DMS114 treated with DMSO at 0.1 percent for 48 hours (cell line): ENCODE measurements around the gene INO80.
"Not testable (repeated sequence)": the region's sequence is repeated elsewhere in the genome, so short reads cannot be mapped to it uniquely, and the experiment has no call there.

Source experiments
- DNase-seq: peaks from one replicate; lab custom pipeline; 2025; ENCODE audit not compliant: unreplicated experiment; lab: John Stamatoyannopoulos, UW

INO80 gene

GRCh38 chr15:40969363-40969762 is 146.7 kb downstream of the INO80 start:
- DNase-seq, result no peak

DNA sequence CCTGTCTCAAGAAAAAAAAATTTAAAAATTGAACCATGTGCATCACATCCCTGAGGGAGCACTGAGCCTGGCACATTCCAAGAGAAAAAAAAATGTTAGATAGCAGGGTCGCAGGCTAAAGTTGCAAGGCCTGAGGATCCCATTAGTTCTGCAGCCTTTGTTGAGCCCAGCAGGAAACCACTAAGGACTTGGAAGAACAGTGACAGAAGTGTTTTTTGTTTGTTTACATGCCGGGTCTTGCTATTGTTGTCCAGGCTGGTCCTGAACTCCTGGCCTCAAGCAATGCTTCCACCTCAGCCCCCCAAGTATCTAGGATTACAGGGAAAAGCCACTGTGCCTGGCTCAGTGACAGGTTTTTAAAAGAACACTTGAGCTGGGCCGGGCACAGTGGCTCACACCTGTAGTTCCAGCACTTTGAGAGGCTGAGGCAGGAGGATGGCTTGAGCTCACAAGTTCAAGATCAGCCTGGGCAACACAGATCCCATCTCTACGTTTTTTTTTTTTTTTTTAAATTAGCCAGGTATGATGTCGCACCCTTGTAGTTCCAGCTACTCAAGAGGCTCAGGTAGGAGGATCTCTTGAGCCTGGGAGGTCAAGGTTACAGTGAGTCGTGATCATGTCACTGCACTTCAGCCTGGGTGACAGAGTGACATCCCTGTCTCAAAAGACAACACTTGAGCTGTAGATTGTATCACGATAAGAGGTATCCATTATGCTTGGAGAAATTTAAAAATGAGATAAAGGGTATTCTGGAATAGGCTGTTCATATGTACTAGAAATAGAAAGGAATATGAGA is 147.6 kb downstream of the INO80 start:
- DNase-seq, result no peak

- no peak for DNase-seq
These were observed 151.4 kb downstream of the INO80 start for GRCh38 chr15:40964634-40965033.

DNA sequence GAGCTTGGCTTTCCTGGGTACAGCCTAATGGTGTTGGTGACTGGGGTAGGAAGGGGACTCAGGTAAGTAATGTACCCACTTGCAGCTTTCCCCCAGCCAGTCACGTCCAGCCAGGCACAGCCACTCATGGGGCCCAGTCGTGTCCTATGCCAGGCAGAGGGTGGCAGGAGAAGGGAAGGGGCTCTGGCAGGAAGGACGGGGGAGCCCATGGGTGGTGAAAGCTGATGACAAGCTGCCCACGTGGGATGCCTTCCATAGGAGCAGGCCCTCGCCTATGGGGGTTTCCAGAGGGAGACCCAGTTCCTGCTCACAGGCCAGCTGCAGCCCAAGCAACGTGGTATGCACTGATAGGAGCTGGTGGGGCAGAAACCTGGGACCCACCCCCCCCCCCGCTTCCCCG is 152.1 kb downstream of the INO80 start:
- no peak for DNase-seq

DNA sequence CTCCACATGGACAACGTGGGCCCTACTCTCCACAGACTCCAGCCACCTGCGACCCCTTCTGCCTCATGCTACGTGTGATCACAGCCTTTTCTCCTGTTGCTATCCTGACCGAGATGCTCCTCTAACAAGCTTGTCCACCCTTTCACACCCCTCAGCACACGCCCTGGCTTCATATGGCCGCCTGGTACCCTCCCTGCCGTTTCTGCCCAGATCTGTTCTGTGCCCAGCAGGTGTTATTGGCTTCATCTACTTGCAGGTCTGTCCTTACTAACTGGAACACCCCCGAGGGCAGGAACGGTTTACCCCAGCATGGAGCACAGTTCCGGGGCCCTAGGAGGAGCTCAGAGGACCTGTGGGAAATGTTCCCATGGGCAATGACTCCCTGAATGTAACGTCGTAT is 152.9 kb downstream of the INO80 start:
- no peak for DNase-seq

- not testable (repeated sequence) for DNase-seq
These were observed 153.8 kb downstream of the INO80 start for GRCh38 chr15:40962317-40962716.

DNA sequence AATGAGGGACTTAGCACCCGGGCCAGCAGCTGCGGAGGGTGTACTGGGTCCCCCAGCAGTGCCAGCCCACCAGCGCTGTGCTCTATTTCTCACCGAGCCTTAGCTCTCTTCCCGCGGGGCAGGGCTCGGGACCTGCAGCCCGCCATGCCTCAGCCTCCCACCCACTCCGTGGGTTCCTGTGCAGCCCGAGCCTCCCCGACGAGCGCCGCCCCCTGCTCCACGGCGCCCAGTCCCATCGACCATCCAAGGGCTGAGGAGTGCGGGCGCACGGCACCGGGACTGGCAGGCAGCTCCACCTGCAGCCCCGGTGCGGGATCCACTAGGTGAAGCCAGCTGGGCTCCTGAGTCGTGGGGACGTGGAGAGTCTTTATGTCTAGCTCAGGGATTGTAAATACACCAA is 154.3 kb downstream of the INO80 start:
- DNase-seq, result not testable (repeated sequence)

DNA sequence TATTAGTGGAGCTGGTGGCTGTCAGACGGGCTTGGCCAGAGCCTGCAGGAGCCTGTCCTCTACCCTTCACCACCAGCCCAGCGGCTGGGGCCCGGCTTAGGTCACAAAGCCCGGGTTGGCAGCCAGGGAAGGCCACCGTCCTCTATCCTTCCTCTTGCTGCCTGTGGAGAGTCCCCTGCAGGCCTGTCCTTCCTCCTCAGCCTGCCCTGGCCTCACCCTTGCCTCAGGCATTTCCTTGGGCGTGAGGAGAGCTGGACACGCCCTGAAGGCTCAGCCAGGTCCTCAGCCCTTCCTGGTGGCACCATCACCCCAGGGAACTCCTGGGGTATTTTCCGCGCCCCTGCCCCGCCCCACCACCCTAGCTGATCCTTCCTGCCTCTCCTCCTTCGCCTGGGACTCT is 155.2 kb downstream of the INO80 start:
- DNase-seq, result no peak

GRCh38 chr15:40960151-40960885 is 155.8 kb downstream of the INO80 start:
- no peak for DNase-seq

DNA sequence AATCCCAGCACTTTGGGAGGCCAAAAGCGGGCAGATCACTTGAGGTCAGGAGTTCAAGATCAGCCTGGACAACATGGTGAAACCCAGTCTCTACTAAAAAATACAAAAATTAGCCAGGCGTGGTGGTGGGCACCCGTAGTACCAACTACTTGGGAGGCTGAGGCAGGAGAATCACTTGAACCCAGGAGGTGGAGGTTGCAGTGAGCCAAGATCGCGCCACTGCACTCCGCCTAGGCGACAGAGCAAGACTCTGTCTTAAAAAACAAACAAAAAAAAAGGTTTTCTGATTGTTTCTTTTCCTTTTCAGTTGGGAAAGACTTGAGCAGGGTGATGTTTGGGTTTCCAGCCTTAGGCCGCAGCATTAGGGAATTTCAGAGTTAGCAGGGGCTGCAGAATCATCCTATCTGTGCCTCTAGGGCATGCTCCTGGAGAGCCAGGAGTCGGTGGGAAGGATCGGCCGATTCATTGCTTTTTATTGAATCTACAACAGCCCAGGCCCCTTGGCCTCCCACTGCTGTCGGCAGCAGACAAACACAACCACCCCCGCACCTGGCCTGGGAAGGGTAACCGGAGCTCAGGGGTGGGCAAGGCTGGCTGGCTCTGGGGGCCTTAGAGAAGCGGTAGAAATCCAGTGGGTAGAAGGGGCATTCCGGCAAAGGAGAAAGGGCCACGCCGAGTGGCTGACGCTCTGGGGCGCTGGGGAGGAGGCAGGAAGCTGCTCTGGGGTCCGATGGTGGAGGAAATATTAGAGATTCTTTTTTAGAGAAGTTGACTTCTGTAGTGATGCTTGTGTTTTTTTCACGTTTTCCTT is 156.5 kb downstream of the INO80 start:
- no peak for DNase-seq

DNA sequence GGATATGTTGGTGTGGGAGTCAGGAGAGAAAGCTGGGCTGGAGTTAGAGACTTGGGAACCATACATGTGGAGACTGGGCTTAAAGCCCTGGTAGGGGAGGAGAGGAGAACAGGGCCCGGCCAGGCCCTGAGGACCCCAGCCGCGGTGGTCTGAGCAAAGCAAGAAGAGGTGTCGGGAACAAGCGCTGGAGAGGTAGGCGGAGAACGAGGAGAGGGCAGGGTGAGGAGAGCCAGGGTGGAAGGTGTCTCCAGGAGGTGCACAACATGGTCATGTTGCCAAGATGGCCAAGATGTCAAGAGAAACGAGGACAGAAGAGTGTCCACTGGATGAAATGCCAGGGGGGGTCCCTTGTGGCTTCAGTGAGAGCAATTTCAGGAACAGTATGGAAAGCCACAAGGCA is 157.4 kb downstream of the INO80 start:
- no peak for DNase-seq

DNA sequence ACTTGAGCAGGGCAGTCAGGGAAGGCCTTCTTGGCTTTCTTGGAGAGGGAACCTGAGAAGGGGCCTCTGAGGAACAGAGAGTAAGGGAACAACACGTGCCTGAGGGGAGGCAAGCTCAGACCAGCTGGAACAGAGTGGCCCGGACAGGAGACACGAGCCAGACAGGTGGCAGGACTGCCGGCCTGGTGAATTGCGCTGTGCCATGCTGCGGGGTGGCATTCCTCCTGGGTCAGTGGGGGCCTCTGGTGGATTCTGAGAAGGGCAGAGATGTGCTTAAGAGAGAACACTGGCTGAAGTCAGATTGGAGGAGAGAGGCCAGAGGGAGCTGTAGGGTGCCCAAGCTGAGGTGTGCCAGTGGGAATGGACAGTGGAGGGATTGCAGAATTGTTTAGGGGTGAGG is 157.9 kb downstream of the INO80 start:
- DNase-seq, result no peak

GRCh38 chr15:40957581-40958051 is 158.5 kb downstream of the INO80 start:
- no peak for DNase-seq

GRCh38 chr15:40957041-40957555 is 159.0 kb downstream of the INO80 start:
- DNase-seq, result no peak

- DNase-seq, result no peak
These were observed 159.5 kb downstream of the INO80 start for GRCh38 chr15:40956541-40956982.

DNA sequence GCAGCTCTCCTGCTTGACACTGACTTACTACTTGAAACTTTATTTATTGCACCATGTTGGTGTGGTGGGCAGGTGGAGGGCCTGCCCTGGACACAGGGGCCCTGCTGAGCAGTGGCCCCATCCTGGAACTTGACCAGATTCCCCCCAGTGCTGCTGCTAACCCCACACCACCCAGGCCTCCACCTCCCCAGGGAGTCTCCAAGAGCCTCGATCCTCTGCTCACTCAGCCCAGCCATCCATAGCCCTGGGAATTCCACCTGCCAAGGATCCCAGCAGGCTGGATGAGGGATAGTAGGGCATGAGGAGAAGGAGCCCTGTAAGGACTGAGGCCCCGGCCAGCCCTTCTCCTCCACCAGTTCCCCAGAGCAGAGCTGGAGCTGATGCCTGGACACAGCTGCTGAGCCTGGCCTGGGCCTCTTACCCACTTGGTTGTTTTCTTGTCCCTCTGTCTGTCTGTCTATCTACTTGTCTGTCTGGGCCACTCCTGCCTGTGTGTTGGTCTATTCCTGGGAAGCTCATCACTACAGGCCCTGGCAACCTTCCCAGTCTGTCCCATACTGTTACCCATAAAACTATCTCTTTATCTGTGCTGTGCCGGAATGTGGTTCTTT is 160.0 kb downstream of the INO80 start:
- no peak for DNase-seq

- DNase-seq, result no peak
These were observed 160.8 kb downstream of the INO80 start for GRCh38 chr15:40955141-40955903.

- DNase-seq, result not testable (repeated sequence)
These were observed 161.8 kb downstream of the INO80 start for GRCh38 chr15:40954158-40954848.

GRCh38 chr15:40953713-40954074 is 162.4 kb downstream of the INO80 start:
- no peak for DNase-seq
